ENCODE results near the gene PTGR2.

The PTGR2 gene

GRCh38 chr14:73879027-73879426, 27.4 kb downstream of the PTGR2 start:
- Histone ChIP-seq H3K4me1 (ENCODE audit: control extremely low read depth in 1 of 4, control insufficient read depth in 4 of 4, insufficient read depth in 4 of 4, low read length in 3 of 4) (peaks cover 0 to 4% (median 0%) of the 10 kb centered on the region in 4 experiments), H3K36me3 (ENCODE audit: control insufficient read depth in 4 of 4, insufficient read depth in 4 of 4, low read length in 3 of 4) (peaks cover 0 to under 1% (median 0%) of the 10 kb centered on the region in 4 experiments), H3K27ac (ENCODE audit: insufficient read depth in 1 of 2, low read depth in 1 of 2, low read length in 2 of 2, poor library complexity in 1 of 2, severe bottlenecking in 2 of 2) (no peak overlapping the region), H3K9me3 (ENCODE audit: control extremely low read depth in 1 of 5, control insufficient read depth in 4 of 5, insufficient read depth in 2 of 5, low read depth in 1 of 5, low read length in 4 of 5) (no peaks in the 10 kb centered on the region), H3K27me3 (replicated peaks in 2 of 5; ENCODE audit: control insufficient read depth in 4 of 5, insufficient read depth in 5 of 5, low read length in 4 of 5) (no peaks in the 10 kb centered on the region), H3K4me3 (ENCODE audit: control insufficient read depth in 1 of 7, extremely low read depth in 1 of 7, insufficient read depth in 4 of 7, low read depth in 2 of 7, low read length in 6 of 7) (no peak overlapping the region)
- POLR2A ChIA-PET, result no interaction called here
- no peak for DNase-seq
- WGBS (ENCODE audit: insufficient coverage), result no CpG with 5 or more reads among the region's 1 CpG
- CTCF ChIA-PET, result no interaction called here

DNA sequence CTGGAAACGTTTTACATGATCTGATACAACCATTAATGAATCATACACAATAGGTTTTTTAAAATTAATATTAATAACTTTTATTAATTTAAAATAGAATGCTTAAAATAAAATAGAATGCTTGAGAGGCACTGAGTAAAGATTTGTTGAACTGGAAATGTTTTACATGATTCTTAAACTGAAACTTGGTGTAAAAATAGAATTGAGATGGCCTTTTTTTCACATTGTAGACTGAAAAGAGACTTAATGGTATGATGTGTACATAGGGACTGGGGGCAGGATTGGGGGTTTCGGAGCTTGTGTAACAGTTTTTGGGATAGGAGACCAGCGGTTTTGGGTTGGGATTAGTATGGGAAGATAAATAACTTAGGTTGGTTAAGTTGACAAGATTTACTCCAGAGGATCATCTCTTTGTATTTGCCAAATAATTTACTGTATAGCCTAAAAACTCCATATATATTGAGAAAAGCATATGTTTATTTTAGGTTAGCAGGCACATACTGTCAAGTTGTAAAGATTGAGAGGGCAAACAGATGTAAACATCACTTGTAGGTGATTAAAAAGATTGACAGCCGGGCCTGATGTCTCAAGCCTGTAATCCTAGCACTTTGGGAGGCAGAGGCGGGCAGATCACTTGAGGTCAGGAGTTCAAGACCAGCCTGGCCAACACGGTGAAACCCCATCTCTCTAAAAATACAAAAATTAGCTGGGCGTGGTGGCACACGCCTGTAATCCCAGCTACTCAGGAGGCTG, 33.0 kb downstream of the PTGR2 start:
- H3K27me3 ChIP-seq (replicated peaks in 2 of 5; ENCODE audit: control insufficient read depth in 4 of 5, insufficient read depth in 5 of 5, low read length in 4 of 5), result no peaks in the 10 kb centered on the region
- CTCF ChIA-PET, result interaction anchor here (0.9 kb wide), 1 partner anchor 18 kb away, joined by 3 read pairs; no protein-coding TSS in a partner anchor
- no peaks in the 10 kb centered on the region for H3K9me3 ChIP-seq (ENCODE audit: control extremely low read depth in 1 of 5, control insufficient read depth in 4 of 5, insufficient read depth in 2 of 5, low read depth in 1 of 5, low read length in 4 of 5)
- no peak overlapping the region for H3K27ac ChIP-seq (ENCODE audit: insufficient read depth in 1 of 2, low read depth in 1 of 2, low read length in 2 of 2, poor library complexity in 1 of 2, severe bottlenecking in 2 of 2)
- H3K4me3 ChIP-seq (ENCODE audit: control insufficient read depth in 1 of 7, extremely low read depth in 1 of 7, insufficient read depth in 4 of 7, low read depth in 2 of 7, low read length in 6 of 7), result no peak overlapping the region
- H3K4me1 ChIP-seq (ENCODE audit: control extremely low read depth in 1 of 4, control insufficient read depth in 4 of 4, insufficient read depth in 4 of 4, low read length in 3 of 4), result peaks cover 11 to 32% (median 20%) of the 10 kb centered on the region in 4 experiments
- POLR2A ChIA-PET, result no interaction called here
- no peaks in the 10 kb centered on the region for H3K36me3 ChIP-seq (ENCODE audit: control insufficient read depth in 4 of 4, insufficient read depth in 4 of 4, low read length in 3 of 4)
- WGBS (ENCODE audit: insufficient coverage), result 100% methylated on average over 5 of the region's 8 CpGs
- no peak for DNase-seq

DNA sequence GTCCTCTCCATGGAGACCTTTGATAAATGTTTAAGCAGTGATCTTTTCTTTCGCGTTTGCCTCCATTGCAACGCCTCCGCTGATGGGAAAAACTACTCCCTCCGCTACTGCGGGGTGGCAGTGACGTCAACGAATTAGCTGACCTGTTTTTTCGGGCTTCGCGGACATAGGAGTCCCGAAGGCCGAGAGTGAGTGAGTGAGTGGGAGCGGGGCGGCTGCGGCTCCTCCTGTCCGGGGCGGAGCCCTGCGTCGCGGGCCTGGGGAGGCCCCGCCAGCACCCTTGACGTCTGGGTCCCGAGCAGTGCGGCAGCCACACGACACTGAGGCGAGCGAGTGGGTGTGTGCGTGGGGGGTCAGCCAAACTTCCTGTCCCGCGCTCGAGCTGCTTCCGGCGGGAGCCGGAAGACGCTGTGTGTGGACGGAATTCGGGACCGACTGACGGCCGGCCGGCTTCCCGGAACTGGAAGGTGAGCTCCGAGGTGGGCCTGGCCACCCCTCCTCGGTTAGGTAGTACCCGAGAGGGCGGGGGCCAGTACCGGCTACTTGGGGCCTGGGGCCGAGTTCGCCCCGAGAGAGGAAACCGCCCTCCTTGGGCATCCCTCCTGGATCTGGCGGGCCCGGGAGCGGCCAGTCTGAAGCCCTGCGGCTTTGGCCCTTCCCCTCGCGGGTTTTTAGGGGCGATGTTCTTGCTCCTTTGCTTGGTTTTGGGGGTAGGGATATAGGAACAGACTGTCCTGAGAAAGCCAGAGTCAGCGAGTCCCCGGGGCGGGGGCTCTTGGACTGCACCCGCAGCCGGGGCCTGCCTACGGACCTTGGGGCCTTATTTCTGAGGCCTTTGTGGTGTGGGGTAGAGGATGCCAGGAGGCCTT, 35.1 kb downstream of the PTGR2 start, which contains the start of gene ZNF410:
Gene ZNF410 (plus strand): TSS at position 411 of the 869 bp plus-strand sequence. CDS start 5,317 bp downstream, outside the sequence.
- Histone ChIP-seq H3K27ac (ENCODE audit: insufficient read depth in 1 of 2, low read depth in 1 of 2, low read length in 2 of 2, poor library complexity in 1 of 2, severe bottlenecking in 2 of 2) (peak within 1 kb of the TSS; percentile 93 to 96), H3K9me3 (ENCODE audit: control extremely low read depth in 1 of 5, control insufficient read depth in 4 of 5, insufficient read depth in 2 of 5, low read depth in 1 of 5, low read length in 4 of 5) (no peaks in the 10 kb centered on the region), H3K27me3 (replicated peaks in 2 of 5; ENCODE audit: control insufficient read depth in 4 of 5, insufficient read depth in 5 of 5, low read length in 4 of 5) (no peaks in the 10 kb centered on the region), H3K4me3 (ENCODE audit: control insufficient read depth in 1 of 7, extremely low read depth in 1 of 7, insufficient read depth in 4 of 7, low read depth in 2 of 7, low read length in 6 of 7) (peak within 1 kb of the TSS; percentile 82 to 98 (median 89)), H3K36me3 (ENCODE audit: control insufficient read depth in 4 of 4, insufficient read depth in 4 of 4, low read length in 3 of 4) (peaks cover 0 to 3% (median 0%) of the 10 kb centered on the region in 4 experiments), H3K4me1 (ENCODE audit: control extremely low read depth in 1 of 4, control insufficient read depth in 4 of 4, insufficient read depth in 4 of 4, low read length in 3 of 4) (peaks cover 11 to 29% (median 20%) of the 10 kb centered on the region in 4 experiments)
- CTCF ChIA-PET, result interaction anchor here (0.5 to 1.4 kb wide), 3 partner anchors 12 to 325 kb away, joined by 3 read pairs; no protein-coding TSS in a partner anchor
- 0% methylated on average over 54 of the region's 65 CpGs for WGBS (ENCODE audit: insufficient coverage)
- peak; percentile 91 to 94 (median 92) for DNase-seq
- POLR2A ChIA-PET, result interaction anchor here (1.0 to 1.2 kb wide), 3 partner anchors 9 to 146 kb away, joined by 4 to 6 read pairs (median 4); a partner anchor contains a TSS

DNA sequence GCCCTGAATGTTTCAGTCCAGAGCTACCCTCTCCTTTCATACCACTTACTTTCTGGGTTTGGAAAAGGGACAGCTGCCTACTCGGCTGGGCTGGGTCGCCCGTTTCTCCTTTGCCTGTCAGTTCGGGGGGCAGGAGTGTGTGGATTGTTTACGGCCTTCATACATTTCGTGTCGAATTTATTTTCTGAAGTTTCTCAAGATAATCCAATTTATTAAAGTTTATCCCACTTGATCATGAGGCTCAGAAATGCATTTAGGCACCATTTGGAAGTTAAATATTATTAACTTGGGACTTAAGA, 35.6 kb downstream of the PTGR2 start:
- H3K36me3 ChIP-seq (ENCODE audit: control insufficient read depth in 4 of 4, insufficient read depth in 4 of 4, low read length in 3 of 4), result peaks cover 0 to 3% (median 1%) of the 10 kb centered on the region in 4 experiments
- ChIA-PET POLR2A (interaction anchor here (1.2 kb wide), 1 partner anchor 8 kb away, joined by 4 read pairs; no protein-coding TSS in a partner anchor), CTCF (interaction anchor here (1.4 kb wide), 1 partner anchor 158 kb away, joined by 3 read pairs; no protein-coding TSS in a partner anchor)
- H3K4me3 ChIP-seq (ENCODE audit: control insufficient read depth in 1 of 7, extremely low read depth in 1 of 7, insufficient read depth in 4 of 7, low read depth in 2 of 7, low read length in 6 of 7), result peak overlapping the region; percentile 82 to 98 (median 89)
- WGBS (ENCODE audit: insufficient coverage), result no CpG with 5 or more reads among the region's 7 CpGs
- H3K4me1 ChIP-seq (ENCODE audit: control extremely low read depth in 1 of 4, control insufficient read depth in 4 of 4, insufficient read depth in 4 of 4, low read length in 3 of 4), result peaks cover 11 to 29% (median 20%) of the 10 kb centered on the region in 4 experiments
- peak overlapping the region; percentile 93 to 96 for H3K27ac ChIP-seq (ENCODE audit: insufficient read depth in 1 of 2, low read depth in 1 of 2, low read length in 2 of 2, poor library complexity in 1 of 2, severe bottlenecking in 2 of 2)
- no peaks in the 10 kb centered on the region for H3K27me3 ChIP-seq (replicated peaks in 2 of 5; ENCODE audit: control insufficient read depth in 4 of 5, insufficient read depth in 5 of 5, low read length in 4 of 5)
- no peaks in the 10 kb centered on the region for H3K9me3 ChIP-seq (ENCODE audit: control extremely low read depth in 1 of 5, control insufficient read depth in 4 of 5, insufficient read depth in 2 of 5, low read depth in 1 of 5, low read length in 4 of 5)
- no peak for DNase-seq

GRCh38 chr14:73887694-73888459, 36.2 kb downstream of the PTGR2 start:
- Histone ChIP-seq H3K36me3 (ENCODE audit: control insufficient read depth in 4 of 4, insufficient read depth in 4 of 4, low read length in 3 of 4) (peaks cover 0 to 5% (median 1%) of the 10 kb centered on the region in 4 experiments), H3K27me3 (replicated peaks in 2 of 5; ENCODE audit: control insufficient read depth in 4 of 5, insufficient read depth in 5 of 5, low read length in 4 of 5) (no peaks in the 10 kb centered on the region), H3K9me3 (ENCODE audit: control extremely low read depth in 1 of 5, control insufficient read depth in 4 of 5, insufficient read depth in 2 of 5, low read depth in 1 of 5, low read length in 4 of 5) (no peaks in the 10 kb centered on the region), H3K27ac (ENCODE audit: insufficient read depth in 1 of 2, low read depth in 1 of 2, low read length in 2 of 2, poor library complexity in 1 of 2, severe bottlenecking in 2 of 2) (peak overlapping the region; percentile 93 to 96), H3K4me1 (ENCODE audit: control extremely low read depth in 1 of 4, control insufficient read depth in 4 of 4, insufficient read depth in 4 of 4, low read length in 3 of 4) (peaks cover 11 to 29% (median 20%) of the 10 kb centered on the region in 4 experiments), H3K4me3 (ENCODE audit: control insufficient read depth in 1 of 7, extremely low read depth in 1 of 7, insufficient read depth in 4 of 7, low read depth in 2 of 7, low read length in 6 of 7) (peak overlapping the region in 6 of 7 experiments; percentile 82 to 98 (median 89))
- 41% methylated on average over 7 of the region's 7 CpGs for WGBS (ENCODE audit: insufficient coverage)
- peak in 2 of 3 donors; percentile 5 to 11 for DNase-seq
- ChIA-PET POLR2A (interaction anchor here (0.6 kb wide), 1 partner anchor 10 kb away, joined by 3 read pairs; no protein-coding TSS in a partner anchor), CTCF (interaction anchor here (1.4 kb wide), 1 partner anchor 159 kb away, joined by 3 read pairs; no protein-coding TSS in a partner anchor)

GRCh38 chr14:73888460-73888725, 36.8 kb downstream of the PTGR2 start:
- no peak overlapping the region for H3K27ac ChIP-seq (ENCODE audit: insufficient read depth in 1 of 2, low read depth in 1 of 2, low read length in 2 of 2, poor library complexity in 1 of 2, severe bottlenecking in 2 of 2)
- ChIA-PET POLR2A (interaction anchor here (0.6 kb wide), 1 partner anchor 10 kb away, joined by 3 read pairs; no protein-coding TSS in a partner anchor), CTCF (interaction anchor here (0.5 kb wide), 1 partner anchor 26 kb away, joined by 3 read pairs; no protein-coding TSS in a partner anchor)
- peaks cover 0 to 9% (median 3%) of the 10 kb centered on the region in 4 experiments for H3K36me3 ChIP-seq (ENCODE audit: control insufficient read depth in 4 of 4, insufficient read depth in 4 of 4, low read length in 3 of 4)
- H3K27me3 ChIP-seq (replicated peaks in 2 of 5; ENCODE audit: control insufficient read depth in 4 of 5, insufficient read depth in 5 of 5, low read length in 4 of 5), result no peaks in the 10 kb centered on the region
- H3K4me3 ChIP-seq (ENCODE audit: control insufficient read depth in 1 of 7, extremely low read depth in 1 of 7, insufficient read depth in 4 of 7, low read depth in 2 of 7, low read length in 6 of 7), result peak overlapping the region in 4 of 7 experiments; percentile 82 to 98 (median 88)
- peaks cover 11 to 29% (median 20%) of the 10 kb centered on the region in 4 experiments for H3K4me1 ChIP-seq (ENCODE audit: control extremely low read depth in 1 of 4, control insufficient read depth in 4 of 4, insufficient read depth in 4 of 4, low read length in 3 of 4)
- peak in 1 of 3 donors; percentile 10 for DNase-seq
- WGBS (ENCODE audit: insufficient coverage), result 100% methylated on average over 1 of the region's 3 CpGs
- no peaks in the 10 kb centered on the region for H3K9me3 ChIP-seq (ENCODE audit: control extremely low read depth in 1 of 5, control insufficient read depth in 4 of 5, insufficient read depth in 2 of 5, low read depth in 1 of 5, low read length in 4 of 5)
